Activated CD8-positive, alpha-beta memory T cell treated with anti-CD3 and anti-CD28 coated beads, Interleukin-2, amount 10 ng/mL, durations not matched to agents 7 days and 5 days (primary cell): Measurements from ENCODE around the gene MIER2. TPM values are rescaled to one million over a fixed set of nuclear protein-coding genes. Genes with fewer than 3 reads are reported as not detected.
"Not testable (repeated sequence)": the region's sequence is repeated elsewhere in the genome, so short reads cannot be mapped to it uniquely, and the experiment has no call there.

Experiments used
- ATAC-seq: fragments of 150-1000 bp; cut with Tn5 transposase; one replicate; pipeline ENCODE4 v1.10.0; 2021; ENCODE audit warnings: moderate library complexity
- CTCF ChIA-PET: fragments of 350-600 bp; sonication (Branson Sonifier 250); formaldehyde crosslinking; loops from one replicate; lab custom pipeline; 2021; ENCODE audit warnings: antibody characterized with exemption; lab: Charles Lee
- DNase-seq: peaks from one replicate; pipeline ENCODE4 v3.0.0-alpha.2; 2020
- H3K27ac Mint-ChIP-seq: one replicate; pipeline ENCODE4 v1.8.0; 2021; ENCODE audit warnings: mild to moderate bottlenecking, mixed read lengths
- H3K27me3 Mint-ChIP-seq: one replicate; pipeline ENCODE4 v1.8.0; 2021; ENCODE audit warnings: mixed read lengths
- H3K36me3 Mint-ChIP-seq: one replicate; pipeline ENCODE4 v1.8.0; 2021; ENCODE audit warnings: mild to moderate bottlenecking, mixed read lengths
- H3K4me1 Mint-ChIP-seq: one replicate; pipeline ENCODE4 v1.8.0; 2021; ENCODE audit warnings: mixed read lengths
- H3K4me3 Mint-ChIP-seq: one replicate; pipeline ENCODE4 v1.8.0; 2021; ENCODE audit warnings: mild to moderate bottlenecking, moderate library complexity, mixed read lengths
- H3K9me3 Mint-ChIP-seq: one replicate; pipeline ENCODE4 v1.8.0; 2022; ENCODE audit warnings: low read depth, mixed read lengths
- total RNA-seq, 2 experiments: library from RNA; stranded (reverse); gene quantifications; one replicate each; pipeline ENCODE4 v1.2.3, GENCODE V29; 2021

The MIER2 gene
- total RNA-seq, 2 experiments from 2014 or later, result 21.6 to 23.8 TPM

DNA sequence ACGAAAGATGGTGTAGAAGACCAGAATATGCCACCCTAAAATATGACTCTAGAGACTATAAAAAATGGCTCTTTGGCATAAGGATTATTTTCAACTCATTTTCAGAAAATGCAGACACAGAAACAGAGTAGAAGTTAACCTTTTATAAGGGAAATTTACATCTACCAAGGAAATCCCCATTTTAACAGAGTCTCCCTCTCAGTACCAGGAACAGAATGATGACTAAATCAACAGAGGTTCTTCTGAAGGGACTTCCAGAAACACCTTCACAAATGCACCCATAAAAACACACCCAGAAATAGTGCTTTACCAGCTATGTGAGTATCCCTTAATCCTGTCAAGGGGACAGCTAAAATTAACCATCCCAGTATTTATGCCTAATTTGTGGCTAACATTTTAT, 82.5 kb downstream of the MIER2 start:
- Mint-ChIP-seq H3K27me3 (peaks cover 35% of the 10 kb centered on the region), H3K9me3 (no peaks in the 10 kb centered on the region), H3K27ac (no peak overlapping the region), H3K4me3 (no peak overlapping the region), H3K4me1 (peaks cover 6% of the 10 kb centered on the region), H3K36me3 (no peaks in the 10 kb centered on the region)
- CTCF ChIA-PET, result no interaction called here
- ATAC-seq, result no peak
- DNase-seq, result no peak

DNA sequence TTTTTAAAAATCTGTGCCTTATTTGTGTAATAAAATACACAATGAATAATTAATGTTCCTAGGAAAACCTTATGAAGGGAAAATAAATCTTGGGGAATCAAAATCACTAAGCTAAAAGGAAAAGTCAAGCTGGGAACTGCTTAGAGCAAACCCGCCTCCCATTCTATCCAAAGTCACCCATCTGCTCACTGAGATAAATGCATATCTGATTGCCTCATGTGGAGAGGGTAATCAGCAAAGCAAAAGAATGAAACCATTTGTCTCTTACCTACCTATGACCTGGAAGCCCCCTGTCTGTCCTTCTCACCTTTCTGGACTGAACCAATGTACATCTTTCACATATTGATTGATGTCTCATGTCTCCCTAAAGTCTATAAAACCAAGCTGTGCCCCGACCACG, 87.8 kb downstream of the MIER2 start:
- not testable (repeated sequence) for DNase-seq, H3K9me3 Mint-ChIP-seq, H3K36me3 Mint-ChIP-seq, H3K4me3 Mint-ChIP-seq, ATAC-seq, H3K4me1 Mint-ChIP-seq, H3K27ac Mint-ChIP-seq
- H3K27me3 Mint-ChIP-seq, result peaks cover 46% of the 10 kb centered on the region
- CTCF ChIA-PET, result interaction anchor here (1.0 to 1.3 kb wide), 2 partner anchors 10 kb away, joined by 3 read pairs; no protein-coding TSS in a partner anchor

Other genes with a start within 250 kb of the MIER2 start
- gene OR4F17, start 237.7 kb downstream of the MIER2 start, total RNA-seq, result not detected
- not detected for gene PLPP2, start 53.4 kb downstream of the MIER2 start, total RNA-seq
- gene C2CD4C, start 64.4 kb upstream of the MIER2 start, total RNA-seq, result not detected
- gene SHC2, start 116.2 kb upstream of the MIER2 start, total RNA-seq, result not detected
- gene MADCAM1, start 151.7 kb upstream of the MIER2 start, total RNA-seq, result under 1 TPM; 0.16 to 0.44 TPM
- 10 to 100 TPM; 19.4 to 21.6 TPM for gene TPGS1, start 162.7 kb upstream of the MIER2 start, total RNA-seq
- gene CDC34, start 187.0 kb upstream of the MIER2 start, total RNA-seq, result 10 to 100 TPM; 58.3 to 58.9 TPM
- gene GZMM, start 199.3 kb upstream of the MIER2 start, total RNA-seq, result 10 to 100 TPM; 46.9 to 76.3 TPM
- gene BSG, start 227.8 kb upstream of the MIER2 start, total RNA-seq, result 100 to 1,000 TPM; 206 to 225 TPM
- gene HCN2, start 245.1 kb upstream of the MIER2 start, total RNA-seq, result under 1 TPM; 0.67 to 0.75 TPM